ENCODE results near the gene GPR39.

DNA sequence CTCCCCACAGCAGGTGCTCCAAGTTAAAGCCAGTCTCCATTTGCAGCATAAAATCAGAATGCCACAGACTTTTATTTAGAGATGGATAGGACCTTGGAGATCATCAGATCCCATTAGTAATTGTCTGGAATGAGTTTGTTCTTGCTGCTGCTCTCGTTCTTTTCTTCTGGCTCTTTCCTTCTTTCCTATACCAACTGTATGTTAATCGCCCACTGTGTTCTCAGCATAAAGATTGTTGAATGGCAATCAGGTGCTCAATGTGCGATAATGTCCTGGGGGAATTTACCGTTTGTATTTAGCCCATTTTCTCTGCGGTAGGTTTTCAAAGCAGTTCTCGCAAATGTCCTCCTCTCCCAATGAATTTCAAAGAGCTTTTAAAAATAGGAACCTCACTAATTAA lies 3.3 kb downstream of the GPR39 start:
- TF ChIP-seq, protein P1, sequence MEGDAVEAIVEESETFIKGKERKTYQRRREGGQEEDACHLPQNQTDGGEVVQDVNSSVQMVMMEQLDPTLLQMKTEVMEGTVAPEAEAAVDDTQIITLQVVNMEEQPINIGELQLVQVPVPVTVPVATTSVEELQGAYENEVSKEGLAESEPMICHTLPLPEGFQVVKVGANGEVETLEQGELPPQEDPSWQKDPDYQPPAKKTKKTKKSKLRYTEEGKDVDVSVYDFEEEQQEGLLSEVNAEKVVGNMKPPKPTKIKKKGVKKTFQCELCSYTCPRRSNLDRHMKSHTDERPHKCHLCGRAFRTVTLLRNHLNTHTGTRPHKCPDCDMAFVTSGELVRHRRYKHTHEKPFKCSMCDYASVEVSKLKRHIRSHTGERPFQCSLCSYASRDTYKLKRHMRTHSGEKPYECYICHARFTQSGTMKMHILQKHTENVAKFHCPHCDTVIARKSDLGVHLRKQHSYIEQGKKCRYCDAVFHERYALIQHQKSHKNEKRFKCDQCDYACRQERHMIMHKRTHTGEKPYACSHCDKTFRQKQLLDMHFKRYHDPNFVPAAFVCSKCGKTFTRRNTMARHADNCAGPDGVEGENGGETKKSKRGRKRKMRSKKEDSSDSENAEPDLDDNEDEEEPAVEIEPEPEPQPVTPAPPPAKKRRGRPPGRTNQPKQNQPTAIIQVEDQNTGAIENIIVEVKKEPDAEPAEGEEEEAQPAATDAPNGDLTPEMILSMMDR (IDR thresholded peaks at IDR 0.05; ENCODE audit: poor library complexity, severe bottlenecking): no peak
- TF ChIP-seq EP300 (conservative IDR thresholded peaks at IDR 0.05; ENCODE audit: poor library complexity, severe bottlenecking): no peak
- TF ChIP-seq EZH2 (IDR thresholded peaks at IDR 0.05; ENCODE audit: borderline replicate concordance, insufficient read depth, low read length, poor library complexity, severe bottlenecking): no peak
- no peak for TF ChIP-seq RAD21 (conservative IDR thresholded peaks at IDR 0.05)
- no peak for TF ChIP-seq SMC3 (conservative IDR thresholded peaks at IDR 0.05; ENCODE audit: poor library complexity)
- no peak for TF ChIP-seq POLR2AphosphoS5 (IDR thresholded peaks at IDR 0.05)
- TF ChIP-seq TAF1 (IDR thresholded peaks at IDR 0.05; ENCODE audit: low read depth): no peak
- TF ChIP-seq MXI1 (conservative IDR thresholded peaks at IDR 0.05; ENCODE audit: poor library complexity, severe bottlenecking): no peak
- TF ChIP-seq, protein P2, sequence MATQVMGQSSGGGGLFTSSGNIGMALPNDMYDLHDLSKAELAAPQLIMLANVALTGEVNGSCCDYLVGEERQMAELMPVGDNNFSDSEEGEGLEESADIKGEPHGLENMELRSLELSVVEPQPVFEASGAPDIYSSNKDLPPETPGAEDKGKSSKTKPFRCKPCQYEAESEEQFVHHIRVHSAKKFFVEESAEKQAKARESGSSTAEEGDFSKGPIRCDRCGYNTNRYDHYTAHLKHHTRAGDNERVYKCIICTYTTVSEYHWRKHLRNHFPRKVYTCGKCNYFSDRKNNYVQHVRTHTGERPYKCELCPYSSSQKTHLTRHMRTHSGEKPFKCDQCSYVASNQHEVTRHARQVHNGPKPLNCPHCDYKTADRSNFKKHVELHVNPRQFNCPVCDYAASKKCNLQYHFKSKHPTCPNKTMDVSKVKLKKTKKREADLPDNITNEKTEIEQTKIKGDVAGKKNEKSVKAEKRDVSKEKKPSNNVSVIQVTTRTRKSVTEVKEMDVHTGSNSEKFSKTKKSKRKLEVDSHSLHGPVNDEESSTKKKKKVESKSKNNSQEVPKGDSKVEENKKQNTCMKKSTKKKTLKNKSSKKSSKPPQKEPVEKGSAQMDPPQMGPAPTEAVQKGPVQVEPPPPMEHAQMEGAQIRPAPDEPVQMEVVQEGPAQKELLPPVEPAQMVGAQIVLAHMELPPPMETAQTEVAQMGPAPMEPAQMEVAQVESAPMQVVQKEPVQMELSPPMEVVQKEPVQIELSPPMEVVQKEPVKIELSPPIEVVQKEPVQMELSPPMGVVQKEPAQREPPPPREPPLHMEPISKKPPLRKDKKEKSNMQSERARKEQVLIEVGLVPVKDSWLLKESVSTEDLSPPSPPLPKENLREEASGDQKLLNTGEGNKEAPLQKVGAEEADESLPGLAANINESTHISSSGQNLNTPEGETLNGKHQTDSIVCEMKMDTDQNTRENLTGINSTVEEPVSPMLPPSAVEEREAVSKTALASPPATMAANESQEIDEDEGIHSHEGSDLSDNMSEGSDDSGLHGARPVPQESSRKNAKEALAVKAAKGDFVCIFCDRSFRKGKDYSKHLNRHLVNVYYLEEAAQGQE (IDR thresholded peaks at IDR 0.05; ENCODE audit: borderline replicate concordance): no peak
